ENCODE results near the gene SMURF1.

The SMURF1 gene

DNA sequence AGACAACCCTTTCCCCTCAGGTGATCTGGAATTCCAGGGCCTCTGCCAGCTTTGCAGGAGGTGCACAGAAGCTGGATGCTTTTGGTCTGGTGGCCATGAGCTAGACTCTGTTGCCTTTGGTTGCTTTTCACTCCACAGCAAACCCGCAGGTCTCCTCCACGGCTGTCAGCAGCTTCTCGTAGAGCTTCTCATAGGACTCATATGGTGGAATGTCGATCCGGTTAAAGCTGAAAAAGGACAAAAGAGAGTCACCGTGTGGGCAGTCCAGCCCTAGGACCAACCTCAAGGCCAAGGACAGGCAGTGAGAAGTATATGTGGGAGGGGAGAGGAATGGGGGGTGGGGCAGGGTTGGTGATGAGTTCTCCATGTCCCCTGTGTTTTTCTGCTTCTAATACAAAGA lies 113.5 kb downstream of the SMURF1 start:
- H3K36me3 ChIP-seq (ENCODE audit: control insufficient read depth, insufficient read depth, low read length): no peaks in the 10 kb centered on the region

DNA sequence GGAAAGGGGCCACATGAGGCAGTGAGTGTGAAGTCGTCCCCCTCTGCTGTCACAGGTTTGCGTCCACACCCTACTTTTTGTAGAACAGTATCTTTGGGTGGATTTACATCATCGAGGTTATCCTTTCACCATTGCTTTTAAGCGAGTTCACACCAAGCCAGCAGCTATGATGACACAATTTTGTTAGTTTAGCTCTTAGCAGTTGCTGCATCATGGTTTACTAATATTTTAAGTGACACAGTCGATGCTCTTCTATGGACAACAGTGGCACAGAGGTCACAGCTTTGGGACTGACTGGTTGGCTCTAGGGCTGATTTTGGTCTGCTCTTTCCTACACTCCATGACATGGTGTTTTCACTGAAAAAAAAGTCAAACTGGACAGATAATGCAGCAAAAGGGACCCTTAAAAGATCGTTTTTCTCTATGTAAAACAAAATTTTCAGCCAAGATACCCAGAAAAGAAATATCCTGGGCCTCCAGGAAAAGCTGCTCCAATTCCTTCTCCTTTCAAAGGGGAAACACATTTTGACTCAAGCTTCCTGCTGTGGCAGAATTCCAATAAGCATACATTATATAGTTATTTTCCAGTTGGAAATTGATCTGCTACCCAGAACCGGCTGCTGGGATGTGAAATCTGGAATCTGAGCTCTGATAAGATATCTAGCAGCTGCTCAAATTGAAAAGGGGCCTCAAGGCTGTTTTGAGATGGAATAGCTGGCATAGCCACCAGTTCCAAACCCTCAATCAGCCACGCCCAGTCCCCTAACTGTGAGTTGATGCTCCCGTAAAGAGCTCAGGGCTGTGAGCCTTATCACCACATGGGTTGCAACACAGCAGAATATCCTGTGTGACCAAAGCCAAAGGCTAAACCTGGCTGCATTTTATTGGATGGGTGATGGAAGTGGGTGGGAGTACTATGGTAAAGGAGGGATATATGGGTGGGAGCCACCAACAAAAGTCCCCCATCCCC lies 114.2 kb downstream of the SMURF1 start:
- H3K4me3 ChIP-seq (ENCODE audit: low read depth, low read length): no peak overlapping the region
- no peaks in the 10 kb centered on the region for H3K27me3 ChIP-seq (ENCODE audit: control insufficient read depth, insufficient read depth, low read length)
- no peaks in the 10 kb centered on the region for H3K36me3 ChIP-seq (ENCODE audit: control insufficient read depth, insufficient read depth, low read length)
- H3K27ac ChIP-seq: peak overlapping the region; percentile 62
- H3K9ac ChIP-seq: no peak overlapping the region
- TF ChIP-seq, protein P1, sequence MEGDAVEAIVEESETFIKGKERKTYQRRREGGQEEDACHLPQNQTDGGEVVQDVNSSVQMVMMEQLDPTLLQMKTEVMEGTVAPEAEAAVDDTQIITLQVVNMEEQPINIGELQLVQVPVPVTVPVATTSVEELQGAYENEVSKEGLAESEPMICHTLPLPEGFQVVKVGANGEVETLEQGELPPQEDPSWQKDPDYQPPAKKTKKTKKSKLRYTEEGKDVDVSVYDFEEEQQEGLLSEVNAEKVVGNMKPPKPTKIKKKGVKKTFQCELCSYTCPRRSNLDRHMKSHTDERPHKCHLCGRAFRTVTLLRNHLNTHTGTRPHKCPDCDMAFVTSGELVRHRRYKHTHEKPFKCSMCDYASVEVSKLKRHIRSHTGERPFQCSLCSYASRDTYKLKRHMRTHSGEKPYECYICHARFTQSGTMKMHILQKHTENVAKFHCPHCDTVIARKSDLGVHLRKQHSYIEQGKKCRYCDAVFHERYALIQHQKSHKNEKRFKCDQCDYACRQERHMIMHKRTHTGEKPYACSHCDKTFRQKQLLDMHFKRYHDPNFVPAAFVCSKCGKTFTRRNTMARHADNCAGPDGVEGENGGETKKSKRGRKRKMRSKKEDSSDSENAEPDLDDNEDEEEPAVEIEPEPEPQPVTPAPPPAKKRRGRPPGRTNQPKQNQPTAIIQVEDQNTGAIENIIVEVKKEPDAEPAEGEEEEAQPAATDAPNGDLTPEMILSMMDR (IDR thresholded peaks at IDR 0.05): no peak
- H2AFZ ChIP-seq: no peak overlapping the region
- H3K9me3 ChIP-seq (ENCODE audit: control insufficient read depth, low read length): no peaks in the 10 kb centered on the region
- H3K4me1 ChIP-seq: no peaks in the 10 kb centered on the region
- no peak overlapping the region for H3K4me2 ChIP-seq (ENCODE audit: low read length)
- H3K79me2 ChIP-seq: no peaks in the 10 kb centered on the region

More for the DNA sequence above, 113.5 kb downstream of the SMURF1 start:
- H3K9ac ChIP-seq: no peak overlapping the region
- no peak overlapping the region for H2AFZ ChIP-seq
- no peaks in the 10 kb centered on the region for H3K9me3 ChIP-seq (ENCODE audit: control insufficient read depth, low read length)
- peak overlapping the region; percentile 62 for H3K27ac ChIP-seq
- no peaks in the 10 kb centered on the region for H3K79me2 ChIP-seq
- no peaks in the 10 kb centered on the region for H3K27me3 ChIP-seq (ENCODE audit: control insufficient read depth, insufficient read depth, low read length)
- no peaks in the 10 kb centered on the region for H3K4me1 ChIP-seq
- H3K4me2 ChIP-seq (ENCODE audit: low read length): no peak overlapping the region
- TF ChIP-seq, protein P1 (IDR thresholded peaks at IDR 0.05): no peak
- H3K4me3 ChIP-seq (ENCODE audit: low read depth, low read length): no peak overlapping the region

DNA sequence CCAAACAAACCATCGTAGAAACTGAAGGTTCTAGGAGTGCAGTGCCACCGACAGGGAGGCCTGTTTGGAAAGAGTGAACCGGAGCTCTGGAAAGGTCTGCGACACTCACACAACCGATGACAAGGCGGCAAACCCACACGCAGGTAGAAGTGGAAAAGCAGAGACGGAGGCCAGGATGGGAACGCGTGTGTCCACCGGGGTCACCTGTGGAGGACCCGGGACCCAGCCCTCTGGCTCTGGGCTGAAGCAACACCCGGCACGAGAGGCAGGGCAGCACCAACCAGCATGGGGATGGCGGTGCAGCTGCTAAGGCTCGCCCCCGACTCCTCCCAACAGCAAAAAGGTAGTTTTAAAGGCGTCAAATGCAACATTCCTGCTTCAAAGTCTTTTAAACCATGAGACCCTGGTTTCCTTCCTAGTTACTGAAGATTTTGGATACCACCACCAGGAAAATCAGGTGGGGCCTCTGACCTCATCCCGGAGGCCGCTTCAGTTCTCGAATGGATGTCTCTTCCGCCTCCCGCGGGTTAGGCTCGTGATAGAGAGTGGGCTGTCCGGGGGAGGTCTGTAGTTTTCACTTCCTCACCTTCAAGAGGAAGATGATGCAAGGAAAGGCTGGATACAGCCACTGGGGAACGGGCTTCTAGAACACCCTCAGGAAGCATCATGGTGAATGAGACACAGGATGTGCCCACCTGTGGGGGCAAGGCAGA lies 115.5 kb downstream of the SMURF1 start:
- H3K9me3 ChIP-seq (ENCODE audit: control insufficient read depth, low read length): no peaks in the 10 kb centered on the region
- H3K4me3 ChIP-seq (ENCODE audit: low read depth, low read length): no peak overlapping the region
- no peak overlapping the region for H3K4me2 ChIP-seq (ENCODE audit: low read length)
- H2AFZ ChIP-seq: no peak overlapping the region
- no peaks in the 10 kb centered on the region for H3K79me2 ChIP-seq
- TF ChIP-seq, protein P1 (IDR thresholded peaks at IDR 0.05): no peak
- H3K9ac ChIP-seq: no peak overlapping the region
- H3K4me1 ChIP-seq: no peaks in the 10 kb centered on the region
- no peak overlapping the region for H3K27ac ChIP-seq
- no peaks in the 10 kb centered on the region for H3K36me3 ChIP-seq (ENCODE audit: control insufficient read depth, insufficient read depth, low read length)
- H3K27me3 ChIP-seq (ENCODE audit: control insufficient read depth, insufficient read depth, low read length): no peaks in the 10 kb centered on the region

DNA sequence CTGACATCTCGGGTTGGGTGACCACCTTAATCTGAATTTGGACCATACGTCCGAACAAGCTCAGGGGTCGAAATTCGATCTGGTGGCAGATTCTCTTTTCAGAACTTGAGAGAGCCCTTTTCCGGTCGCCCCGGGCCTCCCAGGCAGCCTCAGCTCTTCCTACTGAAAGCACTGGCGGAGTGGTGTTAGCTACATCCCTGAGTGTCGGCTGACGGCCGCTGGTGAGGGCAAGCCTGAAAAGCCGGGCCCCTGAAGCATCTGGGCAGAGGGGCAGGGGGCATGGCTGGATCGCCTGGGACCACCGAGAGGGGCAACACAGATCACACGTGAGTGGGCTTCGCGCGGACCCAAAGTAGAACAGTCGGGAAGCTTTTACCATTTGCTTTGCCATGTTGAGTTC lies 116.1 kb downstream of the SMURF1 start:
- TF ChIP-seq, protein P1 (IDR thresholded peaks at IDR 0.05): no peak
- H2AFZ ChIP-seq: no peak overlapping the region
- H3K9me3 ChIP-seq (ENCODE audit: control insufficient read depth, low read length): no peaks in the 10 kb centered on the region
- H3K4me3 ChIP-seq (ENCODE audit: low read depth, low read length): no peak overlapping the region
- no peaks in the 10 kb centered on the region for H3K27me3 ChIP-seq (ENCODE audit: control insufficient read depth, insufficient read depth, low read length)
- no peaks in the 10 kb centered on the region for H3K4me1 ChIP-seq
- no peak overlapping the region for H3K9ac ChIP-seq
- no peaks in the 10 kb centered on the region for H3K79me2 ChIP-seq
- H3K36me3 ChIP-seq (ENCODE audit: control insufficient read depth, insufficient read depth, low read length): no peaks in the 10 kb centered on the region
- H3K4me2 ChIP-seq (ENCODE audit: low read length): no peak overlapping the region
- H3K27ac ChIP-seq: no peak overlapping the region

Measured in parathyroid adenoma (tissue), 2 donors.